Activated CD4-positive, alpha-beta T cell treated with anti-CD3 and anti-CD28 coated beads, Interleukin-2, amount 50 U/mL, for 1 hour (primary cell): Measurements from ENCODE around the gene ADCY6.
A peak's percentile ranks its signal among the peaks of the same experiment; 100 is the strongest.
"Not testable (repeated sequence)": the region's sequence is repeated elsewhere in the genome, so short reads cannot be mapped to it uniquely, and the experiment has no call there.

ENCODE experiments used
- DNase-seq: peaks from one replicate; pipeline ENCODE4 v3.0.0-alpha.2; 2020

ADCY6 gene

GRCh38 chr12:48750215-48750614 is 38.7 kb downstream of the ADCY6 start:
- no peak for DNase-seq

- DNase-seq = no peak
Measured at GRCh38 chr12:48744251-48745008, 44.5 kb downstream of the ADCY6 start.

DNA sequence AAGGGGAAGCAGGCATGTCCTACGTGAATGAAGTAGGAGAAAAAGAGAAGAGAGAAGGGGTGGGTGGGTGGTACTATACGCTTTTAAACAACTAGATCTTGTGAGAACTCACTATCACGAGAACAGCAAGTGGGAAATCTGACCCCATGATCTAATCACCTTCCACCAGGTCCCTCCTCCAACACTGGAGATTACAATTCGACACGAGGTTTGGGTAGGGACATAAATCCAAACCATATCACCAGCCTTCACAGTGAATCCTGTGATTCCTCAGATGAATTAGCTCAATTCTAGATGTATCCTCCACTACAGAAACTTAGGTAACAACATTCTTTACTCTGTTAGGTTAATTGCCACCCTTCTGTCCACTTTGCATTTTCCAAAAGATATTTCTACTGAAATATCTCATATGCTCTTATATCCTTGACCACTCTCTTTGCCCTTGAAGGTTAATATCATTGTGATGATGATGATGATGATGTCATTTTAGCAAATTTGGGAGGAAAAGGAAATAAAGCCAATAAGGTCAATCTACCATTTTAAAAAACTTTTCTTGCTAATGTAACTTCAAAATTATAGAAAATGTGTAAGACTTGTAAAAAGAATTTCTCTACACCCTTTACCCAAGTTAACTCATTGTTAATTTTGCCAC is 49.1 kb downstream of the ADCY6 start:
- DNase-seq = no peak

DNA sequence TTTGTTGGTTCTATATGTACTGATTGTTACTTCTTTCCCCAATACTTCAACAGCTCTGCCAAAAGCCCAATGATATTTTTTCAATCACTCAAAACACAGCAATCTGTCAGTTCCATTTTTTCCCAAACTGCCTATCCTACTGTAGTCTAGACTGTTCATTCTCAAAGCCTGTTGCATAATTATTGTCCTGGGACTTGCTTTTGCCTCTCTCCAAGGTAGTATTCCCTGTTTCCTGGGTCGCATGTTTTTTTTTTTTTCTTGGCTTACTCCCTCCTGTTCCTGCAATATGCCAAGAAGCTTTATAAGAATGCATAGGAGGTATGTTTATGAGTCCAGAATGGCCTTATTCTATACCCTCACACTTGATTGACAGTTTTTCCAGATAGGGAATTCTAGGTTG is 52.4 kb downstream of the ADCY6 start:
- DNase-seq = no peak

DNA sequence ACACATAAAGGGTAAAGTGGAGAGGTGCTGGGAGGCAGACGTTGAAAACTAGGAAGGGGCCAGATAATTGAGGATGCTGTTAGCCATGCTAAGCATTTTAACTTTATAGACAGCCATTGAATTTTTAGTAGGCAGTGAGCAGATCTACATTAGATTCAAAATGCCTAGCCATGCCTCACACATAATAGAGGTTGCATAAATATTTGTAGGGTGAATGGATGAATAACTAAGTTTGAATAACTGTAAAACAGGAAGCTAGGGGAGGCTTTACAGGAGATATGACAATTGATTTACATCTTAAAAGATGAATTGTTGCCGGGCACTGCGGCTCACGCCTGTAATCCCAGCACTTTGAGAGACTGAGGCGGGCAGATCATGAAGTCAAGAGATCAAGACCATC is 60.1 kb downstream of the ADCY6 start:
- DNase-seq = no peak

GRCh38 chr12:48720737-48721136 is 68.2 kb downstream of the ADCY6 start:
- not testable (repeated sequence) for DNase-seq

DNA sequence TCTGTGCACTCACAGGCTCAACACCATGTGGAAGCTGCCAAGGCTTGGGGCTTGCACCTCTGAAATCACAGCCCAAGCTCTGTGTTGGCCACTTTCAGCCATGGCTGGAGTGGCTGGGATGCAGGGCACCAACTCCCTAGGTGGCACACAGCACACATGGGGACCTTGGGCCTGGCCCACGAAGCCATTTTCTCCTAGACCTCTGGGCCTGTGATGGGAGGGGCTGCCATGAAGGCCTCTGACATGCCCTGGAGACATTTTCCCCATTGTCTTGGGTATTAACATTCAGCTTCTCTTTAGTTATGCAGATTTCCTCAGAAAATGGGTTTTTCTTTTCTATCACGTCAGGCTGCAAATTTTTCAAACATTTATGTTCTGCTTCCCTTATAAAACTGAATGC is 68.7 kb downstream of the ADCY6 start:
- not testable (repeated sequence) for DNase-seq

GRCh38 chr12:48719002-48719401 is 69.9 kb downstream of the ADCY6 start:
- DNase-seq = not testable (repeated sequence)

- DNase-seq = no peak
Measured at GRCh38 chr12:48717252-48717695, 71.6 kb downstream of the ADCY6 start.

GRCh38 chr12:48716493-48717251 is 72.2 kb downstream of the ADCY6 start, which contains the start of gene CCNT1:
CCNT1 (minus strand) TSS chr12:48716707; CDS start chr12:48716675, 32 bp downstream.
- peak; percentile 98 for DNase-seq
